Measurements from ENCODE around the gene PAPPA2.

DNA sequence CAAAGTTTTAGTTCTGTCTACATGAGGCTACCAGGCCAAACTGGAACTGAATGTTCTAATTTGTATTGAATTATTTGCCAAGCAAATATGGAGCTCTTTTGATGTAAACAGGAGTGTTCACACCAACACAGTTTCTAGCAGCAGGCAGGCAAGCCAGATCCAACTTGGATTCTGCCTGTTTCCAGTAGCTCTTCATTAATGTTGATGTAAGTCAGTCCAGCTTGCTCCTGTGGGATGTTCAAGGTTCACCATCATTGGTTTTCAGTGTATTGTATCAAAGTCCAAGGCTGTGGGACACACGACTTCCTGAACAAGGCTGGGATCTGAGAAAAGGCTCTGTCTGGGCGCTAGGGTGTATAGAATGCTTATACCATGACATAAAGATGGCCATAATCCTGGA, 68.1 kb downstream of the PAPPA2 start:
- TF ChIP-seq POLR2A (IDR thresholded peaks at IDR 0.05) (no peak), EP300 (IDR thresholded peaks at IDR 0.05) (no peak)
- TF ChIP-seq, protein P1, sequence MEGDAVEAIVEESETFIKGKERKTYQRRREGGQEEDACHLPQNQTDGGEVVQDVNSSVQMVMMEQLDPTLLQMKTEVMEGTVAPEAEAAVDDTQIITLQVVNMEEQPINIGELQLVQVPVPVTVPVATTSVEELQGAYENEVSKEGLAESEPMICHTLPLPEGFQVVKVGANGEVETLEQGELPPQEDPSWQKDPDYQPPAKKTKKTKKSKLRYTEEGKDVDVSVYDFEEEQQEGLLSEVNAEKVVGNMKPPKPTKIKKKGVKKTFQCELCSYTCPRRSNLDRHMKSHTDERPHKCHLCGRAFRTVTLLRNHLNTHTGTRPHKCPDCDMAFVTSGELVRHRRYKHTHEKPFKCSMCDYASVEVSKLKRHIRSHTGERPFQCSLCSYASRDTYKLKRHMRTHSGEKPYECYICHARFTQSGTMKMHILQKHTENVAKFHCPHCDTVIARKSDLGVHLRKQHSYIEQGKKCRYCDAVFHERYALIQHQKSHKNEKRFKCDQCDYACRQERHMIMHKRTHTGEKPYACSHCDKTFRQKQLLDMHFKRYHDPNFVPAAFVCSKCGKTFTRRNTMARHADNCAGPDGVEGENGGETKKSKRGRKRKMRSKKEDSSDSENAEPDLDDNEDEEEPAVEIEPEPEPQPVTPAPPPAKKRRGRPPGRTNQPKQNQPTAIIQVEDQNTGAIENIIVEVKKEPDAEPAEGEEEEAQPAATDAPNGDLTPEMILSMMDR (IDR thresholded peaks at IDR 0.05) = no peak
